Cerebellar nuclear complex (tissue), 1 donor: ENCODE measurements around the gene COL27A1.

Experiments used
- DNase-seq, 2 experiments: peaks; one replicate each; lab custom pipeline; 2025; lab: John Stamatoyannopoulos, UW

Gene COL27A1

GRCh38 chr9:114287763-114288192 is 132.4 kb downstream of the COL27A1 start:
- DNase-seq: no peak

GRCh38 chr9:114288193-114289091 is 133.1 kb downstream of the COL27A1 start:
- no peak for DNase-seq

GRCh38 chr9:114289106-114289505 is 133.8 kb downstream of the COL27A1 start:
- DNase-seq: no peak

- DNase-seq: peak in 1 of 2 experiments; percentile 71
Observed at GRCh38 chr9:114289571-114290481, 134.5 kb downstream of the COL27A1 start.

- no peak for DNase-seq
Observed at GRCh38 chr9:114290561-114290986, 135.2 kb downstream of the COL27A1 start.

- DNase-seq: peak in 1 of 2 experiments; percentile 53
Observed at GRCh38 chr9:114291064-114291474, 135.7 kb downstream of the COL27A1 start.

- DNase-seq: no peak
Observed at GRCh38 chr9:114291886-114292590, 136.7 kb downstream of the COL27A1 start.

- DNase-seq: no peak
Observed at GRCh38 chr9:114294664-114295063, 139.3 kb downstream of the COL27A1 start.

GRCh38 chr9:114296338-114296737 is 141.0 kb downstream of the COL27A1 start:
- DNase-seq: no peak

- DNase-seq: no peak
Observed at GRCh38 chr9:114299286-114300152, 144.2 kb downstream of the COL27A1 start.

- DNase-seq: no peak
Observed at GRCh38 chr9:114300153-114300845, 145.0 kb downstream of the COL27A1 start.

GRCh38 chr9:114300846-114301797 is 145.8 kb downstream of the COL27A1 start:
- DNase-seq: no peak

GRCh38 chr9:114301798-114302565 is 146.6 kb downstream of the COL27A1 start:
- DNase-seq: no peak

GRCh38 chr9:114302727-114303126 is 147.4 kb downstream of the COL27A1 start:
- DNase-seq: no peak

- no peak for DNase-seq
Observed at GRCh38 chr9:114303571-114303970, 148.2 kb downstream of the COL27A1 start.

GRCh38 chr9:114303977-114304376 is 148.6 kb downstream of the COL27A1 start:
- no peak for DNase-seq

- no peak for DNase-seq
Observed at GRCh38 chr9:114304416-114305188, 149.3 kb downstream of the COL27A1 start.

GRCh38 chr9:114307899-114308267 is 152.5 kb downstream of the COL27A1 start:
- no peak for DNase-seq
